Loucy (cell line): Measurements from ENCODE around the gene RAB19.

Source experiments
- H2AFZ ChIP-seq: fragments of 200-600 bp; sonication (generic); 2 replicates; pipeline ENCODE4 v1.6.0; 2016; ENCODE audit warnings: antibody characterized with exemption, mild to moderate bottlenecking, low read length, moderate library complexity
- H3F3A ChIP-seq: fragments of 200-600 bp; 2 replicates; pipeline ENCODE4 v1.6.0; 2016; ENCODE audit warnings: antibody characterized with exemption, low read depth, mild to moderate bottlenecking
- H3K27me3 ChIP-seq: fragments of 200-600 bp; sonication (generic); 2 replicates; pipeline ENCODE4 v1.6.1; 2014; ENCODE audit warnings: low read length, mild to moderate bottlenecking; ENCODE audit not compliant: insufficient read depth, poor library complexity, severe bottlenecking
- H3K36me3 ChIP-seq: fragments of 200-600 bp; sonication (generic); 2 replicates; pipeline ENCODE4 v1.6.1; 2016; ENCODE audit warnings: low read length; ENCODE audit not compliant: insufficient read depth
- H3K4me1 ChIP-seq: fragments of 200-600 bp; sonication (generic); 2 replicates; pipeline ENCODE4 v1.5.1; 2014; ENCODE audit warnings: low read length, mild to moderate bottlenecking; ENCODE audit not compliant: insufficient read depth, poor library complexity, severe bottlenecking
- H3K4me2 ChIP-seq: fragments of 200-600 bp; sonication (generic); 2 replicates; pipeline ENCODE4 v1.6.0; 2014; ENCODE audit warnings: antibody characterized with exemption, low read length, low read depth, mild to moderate bottlenecking; ENCODE audit not compliant: poor library complexity, severe bottlenecking
- H3K4me3 ChIP-seq: fragments of 200-600 bp; sonication (generic); 2 replicates; pipeline ENCODE4 v1.5.1; 2014; ENCODE audit warnings: low read length, mild to moderate bottlenecking, mixed read lengths; ENCODE audit not compliant: poor library complexity, severe bottlenecking
- H3K79me2 ChIP-seq: fragments of 200-600 bp; sonication (generic); 2 replicates; pipeline ENCODE4 v1.6.1; 2014; ENCODE audit warnings: low read length; ENCODE audit not compliant: insufficient read depth
- H3K9ac ChIP-seq: fragments of 200-600 bp; sonication (generic); 2 replicates; pipeline ENCODE4 v1.6.0; 2014; ENCODE audit warnings: mild to moderate bottlenecking, low read depth, low read length, moderate library complexity; ENCODE audit not compliant: poor library complexity, severe bottlenecking
- H3K9me2 ChIP-seq: fragments of 200-600 bp; sonication (generic); replicated peaks from 2 replicates; pipeline ENCODE4 v1.6.1; 2016; ENCODE audit warnings: low read depth, low read length, mixed read lengths
- H3K9me3 ChIP-seq: fragments of 200-600 bp; sonication (generic); 2 replicates; pipeline ENCODE4 v1.6.1; 2014; ENCODE audit warnings: mild to moderate bottlenecking, antibody characterized with exemption, low read length, low read depth; ENCODE audit not compliant: insufficient read depth
- H4K20me1 ChIP-seq: fragments of 200-600 bp; sonication (generic); 2 replicates; pipeline ENCODE4 v1.6.0; 2014; ENCODE audit warnings: antibody characterized with exemption, low read length, mild to moderate bottlenecking; ENCODE audit not compliant: insufficient read depth, poor library complexity, severe bottlenecking
- CTCF ChIP-seq: fragments of 200-600 bp; sonication (generic); conservative IDR thresholded peaks from 2 replicates; pipeline ENCODE4 v1.5.1; 2014; ENCODE audit warnings: mild to moderate bottlenecking, antibody characterized with exemption, low read length
- EZH2phosphoT487 ChIP-seq: fragments of 200-600 bp; IDR thresholded peaks from 2 replicates; pipeline ENCODE4 v1.6.1; 2018; ENCODE audit warnings: antibody characterized with exemption, mild to moderate bottlenecking, moderate library complexity, borderline replicate concordance

Gene RAB19

GRCh38 chr7:140435252-140435895, 31.5 kb downstream of the RAB19 start:
- H3K4me2 ChIP-seq = no peak overlapping the region
- H4K20me1 ChIP-seq = no peaks in the 10 kb centered on the region
- H3K9me2 ChIP-seq = no peaks in the 10 kb centered on the region
- no peaks in the 10 kb centered on the region for H3K79me2 ChIP-seq
- no peaks in the 10 kb centered on the region for H3K9me3 ChIP-seq
- TF ChIP-seq CTCF (no peak), EZH2phosphoT487 (no peak)
- H3F3A ChIP-seq = no peaks in the 10 kb centered on the region
- H3K4me1 ChIP-seq = no peaks in the 10 kb centered on the region
- H3K36me3 ChIP-seq = no peaks in the 10 kb centered on the region
- H3K9ac ChIP-seq = no peak overlapping the region
- no peak overlapping the region for H2AFZ ChIP-seq
- H3K27me3 ChIP-seq = no peaks in the 10 kb centered on the region
- H3K4me3 ChIP-seq = no peak overlapping the region

- no peak for TF ChIP-seq CTCF
- TF ChIP-seq EZH2phosphoT487 = no peak
- no peak overlapping the region for H3K9ac ChIP-seq
- no peaks in the 10 kb centered on the region for H3K9me3 ChIP-seq
- no peaks in the 10 kb centered on the region for H3K9me2 ChIP-seq
- H3K79me2 ChIP-seq = no peaks in the 10 kb centered on the region
- no peaks in the 10 kb centered on the region for H3F3A ChIP-seq
- no peaks in the 10 kb centered on the region for H4K20me1 ChIP-seq
- H3K4me2 ChIP-seq = no peak overlapping the region
- no peaks in the 10 kb centered on the region for H3K27me3 ChIP-seq
- H3K4me1 ChIP-seq = peaks cover 4% of the 10 kb centered on the region
- H3K36me3 ChIP-seq = no peaks in the 10 kb centered on the region
- H2AFZ ChIP-seq = no peak overlapping the region
- H3K4me3 ChIP-seq = no peak overlapping the region
These were observed 35.5 kb downstream of the RAB19 start for GRCh38 chr7:140439359-140439758.

GRCh38 chr7:140440593-140440992, 36.7 kb downstream of the RAB19 start:
- Histone ChIP-seq H3K9me3 (no peaks in the 10 kb centered on the region), H2AFZ (no peak overlapping the region), H3K9ac (no peak overlapping the region), H3K79me2 (no peaks in the 10 kb centered on the region), H3K9me2 (no peaks in the 10 kb centered on the region), H3K4me2 (no peak overlapping the region), H3K36me3 (no peaks in the 10 kb centered on the region), H3K27me3 (no peaks in the 10 kb centered on the region), H3K4me3 (no peak overlapping the region), H4K20me1 (no peaks in the 10 kb centered on the region), H3K4me1 (peaks cover 4% of the 10 kb centered on the region), H3F3A (no peaks in the 10 kb centered on the region)
- no peak for TF ChIP-seq CTCF
- no peak for TF ChIP-seq EZH2phosphoT487
